Kidney tubule cell (primary cell): ENCODE results near the gene ENTPD7.
A peak's percentile ranks its signal among the peaks of the same experiment; 100 is the strongest.

Experiments
- DNase-seq: peaks from one replicate; pipeline ENCODE4 v3.0.0-alpha.2; 2018; ENCODE audit warnings: low spot score

The ENTPD7 gene

DNA sequence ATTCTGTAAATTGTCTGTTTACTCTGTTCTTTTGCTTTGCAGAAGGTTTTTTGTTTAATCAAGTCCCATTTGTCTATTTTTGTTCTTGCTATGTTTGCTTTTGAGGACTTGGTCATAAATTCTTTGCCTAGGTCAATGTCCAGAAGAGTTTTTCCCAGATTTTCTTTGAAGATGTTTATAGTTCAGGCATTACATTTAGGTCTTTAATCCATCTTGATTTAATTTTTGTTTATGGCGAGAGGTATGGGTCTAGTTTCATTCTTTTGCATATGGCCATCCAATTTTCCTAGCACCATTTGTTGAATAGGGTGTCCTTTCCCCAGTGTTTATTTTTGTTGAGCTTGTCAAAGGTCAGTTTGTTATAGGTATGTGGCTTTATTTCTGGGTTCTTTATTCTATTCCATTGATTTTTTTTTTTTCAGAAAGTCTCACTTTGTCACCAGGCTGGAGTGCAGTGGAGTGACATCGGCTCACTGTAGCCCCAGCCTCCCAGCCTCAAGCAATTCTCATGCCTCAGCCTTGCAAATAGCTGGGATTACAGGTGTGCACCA lies 11.6 kb upstream of the ENTPD7 start:
- DNase-seq, result no peak

DNA sequence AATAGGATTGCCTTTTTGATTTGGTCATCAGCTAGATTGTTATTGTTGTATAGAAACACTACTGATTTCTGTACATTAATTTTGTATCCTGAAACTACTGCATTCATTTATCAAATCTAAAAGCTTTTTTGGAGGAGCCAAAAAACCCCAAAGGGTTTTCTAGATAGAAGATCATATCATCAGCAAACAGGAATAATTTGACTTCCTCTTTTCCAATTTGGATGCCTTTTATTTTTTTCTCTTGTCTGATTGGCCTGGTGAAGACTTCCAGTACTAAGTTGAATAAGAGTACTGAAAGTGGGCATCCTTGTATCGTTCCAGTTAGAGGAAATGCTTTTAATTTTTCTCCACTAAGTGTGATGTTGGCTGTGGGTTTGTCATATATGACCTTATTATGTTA lies 10.6 kb upstream of the ENTPD7 start:
- no peak for DNase-seq

DNA sequence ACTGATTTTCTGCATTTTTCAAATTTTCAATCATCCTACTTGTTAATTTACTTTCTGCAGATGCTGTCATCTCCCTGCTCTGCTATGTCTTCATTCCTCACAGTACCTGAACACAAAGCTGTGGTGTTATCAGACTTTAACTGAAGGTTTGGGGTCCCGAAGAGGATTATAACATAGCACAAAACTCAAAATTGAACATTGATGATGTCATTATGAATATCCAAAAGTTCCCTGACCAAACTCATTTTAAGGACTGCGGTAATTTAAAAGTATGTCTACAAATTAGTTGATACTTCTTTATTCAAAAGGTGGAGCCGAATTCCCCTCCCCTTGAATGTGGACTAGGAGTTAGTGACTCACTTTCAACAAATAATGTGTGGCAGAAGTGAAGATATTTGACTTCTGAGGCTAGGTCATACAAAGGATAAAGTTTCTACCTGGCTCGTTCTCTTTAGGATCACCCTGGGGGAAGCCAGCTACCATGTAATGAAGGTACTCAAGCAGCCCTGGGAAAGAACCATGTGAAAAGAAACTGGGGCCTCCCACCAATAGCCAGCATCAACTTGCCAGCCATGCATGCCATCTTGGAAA lies 6.4 kb upstream of the ENTPD7 start:
- DNase-seq, result no peak

DNA sequence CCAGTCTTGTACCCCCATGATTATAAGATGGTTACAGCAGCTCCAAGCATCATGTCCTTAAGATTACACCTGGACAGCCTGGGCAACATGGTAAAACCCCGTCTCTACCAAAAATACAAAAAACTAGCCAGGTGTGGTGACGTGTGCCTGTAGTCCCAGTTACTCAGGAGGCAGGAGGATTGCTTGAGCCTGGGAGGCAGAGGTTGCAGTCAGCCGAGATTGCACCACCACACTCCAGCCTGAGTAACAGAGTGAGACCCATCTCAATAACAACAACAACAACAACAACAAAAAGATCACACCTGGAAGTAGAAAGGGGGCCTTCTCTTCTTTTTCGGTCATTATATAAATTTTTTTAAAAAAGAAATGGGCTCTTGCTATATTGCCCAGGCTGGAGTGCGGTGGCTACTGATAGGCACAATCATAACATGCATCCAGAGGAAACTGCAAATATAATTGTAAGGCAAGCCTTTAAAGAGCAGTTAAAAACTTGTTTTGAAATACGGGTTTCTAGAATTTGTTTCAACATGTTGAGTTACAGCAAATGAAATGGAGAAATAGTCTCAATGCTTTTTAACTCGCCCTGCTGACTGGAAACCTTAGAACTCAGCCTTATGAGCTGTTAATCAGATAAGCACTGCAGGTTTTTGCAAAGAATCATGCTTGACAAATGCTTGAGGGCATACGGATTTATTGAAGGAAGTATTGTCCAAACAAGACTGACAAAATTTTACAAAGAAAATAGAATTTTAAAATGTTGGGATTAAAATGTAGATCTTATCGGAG lies 4.7 kb upstream of the ENTPD7 start:
- DNase-seq, result no peak

DNA sequence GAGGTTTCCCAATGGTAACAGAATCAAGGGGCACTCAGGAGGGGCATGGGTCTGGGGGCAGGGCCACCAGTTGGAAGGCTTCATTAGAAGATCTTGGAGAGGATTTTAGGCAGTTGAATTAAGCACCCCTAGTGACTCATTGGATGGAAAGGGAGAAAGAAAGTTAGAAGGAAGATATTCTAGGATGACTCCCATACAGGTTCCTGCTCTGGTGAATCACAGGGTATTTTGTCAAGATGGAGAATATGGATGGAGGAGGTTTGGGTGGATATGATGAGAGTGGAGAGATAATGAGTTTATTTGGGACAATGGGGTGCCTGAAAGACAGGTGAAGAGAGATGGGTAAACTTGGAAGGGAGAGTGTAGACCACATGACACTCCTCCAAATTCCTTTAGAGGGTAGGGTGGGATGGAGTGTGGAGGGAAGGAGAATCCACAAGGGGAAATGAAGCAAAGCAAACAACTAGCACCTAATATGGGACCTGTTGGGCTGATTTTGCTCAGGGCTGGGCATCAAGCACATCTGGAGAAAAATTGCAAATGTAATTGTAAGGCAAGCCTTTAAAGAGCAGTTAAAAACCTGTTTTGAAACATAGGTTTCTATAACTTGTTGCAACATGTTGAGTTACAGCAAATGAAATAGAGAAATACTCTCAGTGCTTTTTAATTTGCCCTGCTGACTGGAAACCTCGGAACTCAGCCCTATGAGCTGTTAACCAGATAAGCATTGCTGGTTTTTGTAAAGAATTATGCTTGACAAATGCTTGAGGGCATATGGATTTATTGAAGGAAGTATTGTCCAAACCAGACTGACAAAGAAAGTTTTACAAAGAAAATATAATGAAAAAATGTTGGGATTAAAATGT lies 2.9 kb upstream of the ENTPD7 start:
- no peak for DNase-seq

DNA sequence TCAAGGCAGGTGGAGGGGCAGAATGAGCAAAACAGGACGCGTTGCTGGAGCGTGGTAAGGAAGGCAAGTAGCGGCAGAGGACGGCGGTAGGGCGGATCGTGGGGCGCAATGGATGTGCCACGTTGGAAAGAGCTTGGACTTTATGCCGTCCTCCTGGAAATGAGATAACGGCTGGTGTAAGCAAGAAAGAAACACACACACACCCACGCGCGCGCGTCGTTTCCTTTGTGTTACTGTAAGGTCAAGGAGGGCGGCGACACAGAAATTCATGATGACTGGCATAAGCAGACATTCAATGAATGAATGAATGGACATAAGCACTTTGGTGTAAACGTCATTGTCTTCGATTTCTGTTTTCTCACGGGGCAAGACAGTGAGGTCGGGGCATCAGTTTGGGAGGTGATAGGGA lies 683 bp upstream of the ENTPD7 start:
- DNase-seq, result peak; percentile 66

DNA sequence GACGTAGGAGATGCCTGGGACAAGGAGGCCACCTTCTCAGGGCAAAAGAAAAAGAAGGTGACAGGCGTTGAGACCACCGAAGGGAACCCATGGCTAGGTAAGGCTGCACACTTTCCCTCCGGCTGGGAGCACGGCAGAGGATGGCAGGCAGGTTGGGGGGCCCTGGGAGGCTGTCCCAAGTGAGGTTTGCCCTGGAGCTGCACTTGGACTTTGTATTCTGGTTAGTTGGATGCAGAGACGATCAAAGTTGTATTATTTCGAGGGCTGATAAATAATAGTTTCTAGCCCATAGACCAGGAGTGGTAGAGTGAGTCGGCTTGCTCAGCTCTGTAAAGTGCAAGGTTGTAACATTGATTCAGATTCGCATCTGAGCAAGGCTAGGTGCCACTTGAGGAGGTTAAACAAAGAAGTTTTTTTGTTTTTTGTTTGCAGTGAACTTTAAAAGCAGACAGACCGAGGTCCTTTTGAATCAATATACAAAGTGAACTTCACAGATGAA lies 608 bp downstream of the ENTPD7 start:
- peak; percentile 15 for DNase-seq

DNA sequence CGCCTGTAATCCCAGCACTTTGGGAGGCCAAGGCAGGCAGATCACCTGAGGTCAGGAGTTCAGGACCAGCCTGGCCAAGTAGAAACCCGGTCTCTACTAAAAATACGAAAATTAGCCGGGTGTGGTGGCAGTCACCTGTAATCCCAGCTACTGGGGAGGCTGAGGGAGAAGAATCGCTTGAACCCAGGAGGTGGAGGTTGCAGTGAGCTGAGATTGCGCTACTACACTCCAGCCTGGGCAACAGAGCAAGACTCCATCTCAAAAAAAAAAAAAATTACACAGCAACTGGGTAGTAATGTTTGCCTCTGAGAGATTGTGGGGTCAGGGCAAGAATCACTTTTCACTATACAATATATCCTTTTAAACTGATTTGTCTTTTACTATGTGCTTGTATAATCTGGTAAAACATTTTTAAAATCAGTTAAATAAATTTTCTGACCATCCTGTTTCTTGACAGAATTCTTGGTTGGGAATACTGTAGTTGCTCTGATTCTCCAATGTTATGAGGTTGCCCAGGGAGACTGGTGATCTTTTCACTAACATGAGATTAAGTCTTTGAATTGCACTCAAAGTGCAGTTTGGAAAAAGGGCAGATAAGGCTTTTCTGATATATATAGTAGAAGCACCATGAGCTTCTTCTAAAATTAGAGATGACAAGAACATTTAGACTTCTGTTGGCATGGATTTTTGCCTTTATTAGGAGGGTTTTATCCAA lies 1.5 kb downstream of the ENTPD7 start:
- no peak for DNase-seq

DNA sequence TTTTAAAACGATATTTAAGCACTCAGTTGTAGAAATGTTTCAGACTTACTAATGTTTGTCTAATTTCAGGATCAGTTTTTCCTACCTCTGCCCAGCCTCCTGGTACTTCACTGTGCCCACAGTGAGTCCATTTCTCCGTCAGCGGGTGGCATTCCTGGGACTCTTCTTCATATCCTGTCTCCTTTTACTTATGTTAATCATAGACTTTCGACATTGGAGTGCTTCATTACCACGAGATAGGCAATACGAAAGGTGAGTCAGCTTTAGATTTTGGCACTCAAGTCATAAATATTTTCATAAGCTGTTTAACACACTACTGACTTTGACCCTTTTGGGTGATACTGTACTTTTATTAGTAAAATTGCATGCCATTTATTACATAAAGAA lies 2.1 kb downstream of the ENTPD7 start:
- DNase-seq, result peak; percentile 96

DNA sequence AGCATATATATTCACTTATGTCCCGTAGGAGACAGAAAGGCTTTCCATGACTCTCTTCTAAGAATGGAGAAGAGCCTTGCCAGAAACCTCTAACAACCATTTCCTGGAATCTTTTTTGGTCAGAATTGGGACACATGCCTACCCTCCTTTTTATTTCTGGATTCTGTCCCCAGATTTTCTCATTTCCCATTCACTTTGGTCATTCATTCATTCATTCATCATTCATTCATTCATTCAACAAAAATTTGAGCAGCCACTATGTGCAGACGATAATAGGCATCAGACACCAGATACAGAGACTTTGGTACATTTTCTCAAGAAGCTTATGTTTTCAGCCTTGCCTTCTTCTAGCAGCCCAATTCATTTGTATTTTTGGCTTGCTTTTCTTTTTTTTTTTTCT lies 6.0 kb downstream of the ENTPD7 start:
- DNase-seq, result no peak

DNA sequence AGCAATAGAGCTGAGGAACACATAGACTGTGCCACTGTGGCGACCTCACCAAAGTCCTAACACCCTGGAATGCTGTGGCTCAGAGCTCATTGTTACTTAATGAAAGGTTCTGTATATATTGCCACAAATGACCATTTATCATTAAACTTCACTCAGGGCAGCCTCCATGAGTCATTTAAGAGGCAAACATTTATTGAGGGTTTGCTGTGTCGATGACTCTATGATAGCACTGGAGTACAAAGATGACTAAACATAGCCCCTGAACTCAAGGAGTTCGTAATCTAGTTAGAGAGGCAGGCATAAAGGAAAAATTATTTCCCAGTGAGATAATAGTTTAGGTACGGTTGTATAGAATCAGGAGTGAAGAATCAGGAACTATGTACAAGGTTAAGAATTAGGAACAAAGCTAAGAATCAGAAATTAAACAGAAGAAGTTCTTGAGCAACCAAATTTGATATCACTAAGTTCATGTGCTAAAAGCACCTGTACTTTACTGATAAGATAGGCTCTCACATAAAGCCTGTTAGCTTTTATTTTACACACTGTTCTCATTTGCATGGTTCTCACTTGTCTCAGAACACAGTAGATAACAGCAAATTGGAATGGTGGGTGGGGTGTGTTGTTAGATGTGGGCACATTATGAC lies 7.9 kb downstream of the ENTPD7 start:
- DNase-seq, result peak; percentile 97

DNA sequence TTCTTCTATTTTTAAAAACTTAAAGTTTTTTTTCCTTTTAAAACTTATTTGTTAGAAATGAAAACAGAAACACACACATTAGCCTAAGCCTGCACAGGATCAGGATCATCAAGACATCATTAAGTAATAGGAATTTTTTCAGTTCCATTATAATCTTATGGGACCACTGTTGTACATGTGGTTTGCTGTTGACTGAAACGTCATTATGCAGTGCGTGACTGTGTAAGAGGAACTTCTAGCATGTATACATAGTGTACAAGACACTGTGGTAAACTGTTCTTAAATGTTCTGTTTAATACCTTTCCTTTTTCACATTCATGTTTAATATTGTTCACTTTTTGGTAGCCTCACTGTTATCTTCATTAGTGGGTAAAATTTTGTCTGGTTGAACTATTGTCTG lies 12.1 kb downstream of the ENTPD7 start:
- no peak for DNase-seq

DNA sequence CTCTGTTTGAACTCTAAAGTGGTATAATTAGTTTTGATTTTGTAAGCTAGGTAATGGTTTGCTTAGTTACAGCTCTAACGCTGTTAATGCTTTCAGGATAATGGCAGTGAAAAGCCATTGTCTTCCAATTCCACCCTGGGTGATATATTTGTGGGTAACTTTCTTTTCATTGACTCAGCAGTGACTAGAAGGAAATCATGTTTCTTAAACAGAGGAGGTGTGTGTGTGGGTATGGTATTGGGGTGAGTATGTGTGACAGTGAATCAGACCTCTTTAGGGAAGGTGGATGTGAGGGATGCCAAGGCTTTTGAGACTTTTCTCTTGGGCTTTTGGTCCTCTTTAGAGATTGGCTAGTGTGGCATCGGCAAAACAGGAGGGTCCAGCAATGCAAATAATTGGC lies 13.6 kb downstream of the ENTPD7 start:
- peak; percentile 81 for DNase-seq

DNA sequence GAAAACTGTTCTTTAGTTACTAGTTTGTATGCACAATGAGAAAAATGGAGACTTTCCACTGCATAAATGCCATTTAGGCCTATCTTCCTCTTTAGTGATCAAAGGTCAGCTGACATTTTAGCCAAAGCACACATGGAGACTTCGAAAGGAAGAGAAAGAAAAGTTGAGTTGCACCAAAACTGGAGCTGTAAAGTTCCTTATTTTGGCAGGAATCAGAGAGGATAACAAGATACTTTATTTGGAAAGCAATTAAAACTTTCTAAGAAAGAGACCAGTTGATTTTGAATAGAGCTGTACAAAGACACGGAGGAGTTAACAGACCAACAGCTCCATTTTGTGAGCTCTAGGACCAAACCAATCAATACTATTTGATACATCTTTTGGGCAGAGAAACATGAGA lies 14.2 kb downstream of the ENTPD7 start:
- no peak for DNase-seq

DNA sequence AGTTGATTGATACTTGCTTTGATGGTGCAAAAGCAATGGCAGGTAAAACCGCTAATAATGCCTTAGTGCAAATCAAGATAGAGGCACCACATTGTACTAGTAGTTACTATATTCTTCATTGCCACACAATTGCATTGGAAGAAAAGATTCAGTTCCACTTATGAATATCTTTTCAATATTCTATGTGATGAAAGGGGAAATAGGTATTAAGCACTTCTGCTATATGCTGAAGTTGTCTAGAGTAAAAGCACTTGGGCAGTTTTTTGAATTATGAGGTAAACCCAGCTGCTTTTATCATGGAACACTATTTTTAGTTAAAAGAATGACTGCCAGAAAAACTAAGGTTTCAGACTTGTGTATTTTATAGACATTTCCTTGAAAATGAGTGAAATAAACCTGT lies 15.5 kb downstream of the ENTPD7 start:
- no peak for DNase-seq

DNA sequence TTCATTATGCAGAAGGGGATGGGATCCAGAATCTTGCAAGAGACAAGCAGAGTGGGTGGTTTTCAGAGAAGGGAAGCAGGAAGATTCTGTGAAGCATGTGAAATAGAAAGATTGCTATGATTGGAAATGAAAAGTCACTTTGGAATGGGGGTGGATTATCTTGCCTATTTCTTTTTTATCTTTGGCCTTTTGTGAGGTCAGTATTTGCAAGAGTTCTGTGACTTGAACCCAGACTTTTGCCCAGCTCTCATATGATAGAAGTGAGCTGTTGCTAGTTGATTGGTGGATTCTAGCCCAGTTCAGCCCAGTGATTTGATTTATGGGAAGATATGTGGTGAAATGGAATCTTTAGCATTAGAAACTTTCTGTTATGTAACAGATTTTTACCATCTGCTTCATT lies 17.1 kb downstream of the ENTPD7 start:
- DNase-seq, result no peak

DNA sequence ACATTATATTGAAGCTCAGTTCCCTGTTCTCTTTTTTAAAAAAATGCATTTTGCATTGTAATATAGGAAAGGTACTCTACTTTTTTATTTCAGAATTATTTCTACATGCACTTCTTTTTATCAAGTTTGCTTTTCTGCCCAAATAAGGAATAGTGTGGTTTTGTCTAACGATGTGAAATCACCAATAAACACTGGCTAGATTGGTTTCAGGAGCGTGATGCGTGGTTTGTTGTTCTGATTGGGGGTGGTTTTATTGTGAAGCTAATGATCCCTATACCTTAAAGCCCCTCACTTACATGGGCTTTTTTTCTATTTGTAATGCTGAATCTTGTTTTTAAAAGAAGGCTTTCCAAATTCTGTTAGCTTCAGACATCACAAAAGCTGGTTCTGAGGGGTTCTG lies 17.6 kb downstream of the ENTPD7 start:
- no peak for DNase-seq

DNA sequence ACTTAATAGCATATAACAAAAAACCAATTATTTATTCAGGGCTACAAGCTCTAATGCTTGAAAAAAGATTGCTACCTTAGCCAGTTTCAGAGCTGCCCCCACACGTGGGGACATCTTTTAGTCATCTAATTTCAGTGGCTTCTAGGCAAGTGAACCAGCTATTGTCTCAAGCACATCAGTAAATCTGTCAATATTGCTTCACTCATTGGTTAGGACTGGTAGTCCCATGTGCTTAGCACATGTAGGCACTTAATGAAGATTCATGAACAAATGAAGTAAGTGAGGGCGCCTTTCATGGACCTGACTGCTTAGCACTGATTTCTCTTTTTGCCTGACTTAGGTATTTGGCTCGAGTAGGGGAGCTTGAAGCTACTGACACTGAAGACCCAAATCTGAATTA lies 19.6 kb downstream of the ENTPD7 start:
- DNase-seq, result no peak

DNA sequence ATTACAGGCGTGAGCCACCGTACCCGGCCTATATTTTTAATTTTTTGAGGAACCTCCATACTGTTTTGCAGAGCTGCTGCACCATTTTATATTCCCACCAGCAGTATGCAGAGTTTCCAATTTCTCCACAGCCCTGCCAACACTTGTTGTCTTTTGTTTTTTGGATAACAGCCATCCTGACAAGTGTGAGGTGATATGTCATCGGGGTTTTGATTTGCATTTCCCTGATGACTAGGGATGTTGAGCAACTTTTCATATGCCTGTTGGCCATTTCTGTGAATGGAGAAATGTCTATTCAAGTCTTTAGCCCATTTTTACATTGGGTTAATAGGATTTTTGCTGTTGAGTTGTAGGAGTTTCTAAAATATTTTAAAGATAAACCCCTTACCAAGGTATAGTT lies 22.2 kb downstream of the ENTPD7 start:
- DNase-seq, result peak; percentile 88

DNA sequence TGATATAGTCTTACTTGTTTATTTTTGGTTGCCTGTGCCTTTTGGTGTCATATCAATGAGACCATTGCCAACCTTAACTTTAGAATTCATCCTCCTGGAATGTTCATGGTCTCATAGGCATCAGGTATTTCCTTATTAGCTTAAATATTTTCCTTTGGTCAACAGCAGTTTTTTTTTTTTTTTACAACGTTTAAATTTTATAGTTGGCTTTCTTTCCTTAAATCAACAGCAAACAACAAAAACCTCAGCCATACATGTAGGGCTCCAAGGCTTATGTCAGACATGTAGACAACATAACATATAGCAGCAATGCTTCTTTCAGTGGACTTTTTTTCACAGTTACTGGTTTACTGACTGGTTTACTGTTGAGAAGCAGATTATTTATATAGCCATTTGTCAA lies 22.7 kb downstream of the ENTPD7 start:
- DNase-seq, result peak; percentile 90

DNA sequence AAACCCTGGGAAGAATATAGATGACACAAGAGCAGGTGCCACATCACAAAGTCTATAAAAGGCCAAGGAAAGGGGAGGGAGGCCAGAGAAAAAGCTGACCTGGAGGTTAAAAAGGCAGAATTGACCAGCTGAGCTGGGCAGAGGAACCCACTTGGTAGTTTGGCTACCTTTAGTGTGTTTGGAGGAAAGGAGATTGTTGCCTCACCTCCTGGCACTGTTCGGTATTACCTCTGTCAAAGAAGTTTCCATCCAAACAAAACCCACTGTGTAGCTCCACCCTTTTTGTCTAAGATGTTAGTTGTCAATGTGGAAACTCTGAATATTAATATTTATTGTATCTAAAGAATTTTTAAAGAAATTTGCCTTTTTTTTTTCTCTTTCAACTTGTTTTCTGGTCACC lies 23.4 kb downstream of the ENTPD7 start:
- DNase-seq, result peak; percentile 71

DNA sequence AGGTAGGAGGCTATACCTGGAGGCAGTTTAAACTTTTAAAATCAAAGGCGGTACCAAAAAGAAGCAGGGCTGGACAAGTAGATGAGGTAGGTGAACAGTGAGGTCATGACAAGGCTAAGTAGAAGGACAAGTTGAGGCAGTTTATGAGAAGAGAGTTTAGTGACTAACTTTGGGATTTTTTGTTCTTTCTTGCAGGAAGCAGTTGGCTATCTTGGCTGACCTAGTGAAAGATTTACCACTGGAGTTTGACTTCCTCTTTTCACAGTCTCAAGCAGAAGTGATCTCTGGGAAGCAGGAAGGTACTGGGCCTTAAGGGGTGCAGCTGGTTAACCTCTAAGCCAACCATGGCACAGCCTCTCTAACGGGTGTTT lies 26.3 kb downstream of the ENTPD7 start:
- peak; percentile 88 for DNase-seq
